Hippocampal formation (tissue), 2 donors: Measurements from ENCODE around the gene COL4A2.
"Not testable (repeated sequence)": the region's sequence is repeated elsewhere in the genome, so short reads cannot be mapped to it uniquely, and the experiment has no call there.

Experiments
- DNase-seq, 2 donors: peaks; one replicate each; lab custom pipeline; 2025; lab: John Stamatoyannopoulos, UW

COL4A2 gene

GRCh38 chr13:110379905-110380341 lies 72.8 kb downstream of the COL4A2 start:
- no peak for DNase-seq

GRCh38 chr13:110380359-110381028 lies 73.4 kb downstream of the COL4A2 start:
- no peak for DNase-seq

- no peak for DNase-seq
Measured at GRCh38 chr13:110381029-110381360, 73.9 kb downstream of the COL4A2 start.

GRCh38 chr13:110382229-110382628 lies 75.1 kb downstream of the COL4A2 start:
- DNase-seq, result no peak

GRCh38 chr13:110382830-110383229 lies 75.7 kb downstream of the COL4A2 start:
- DNase-seq, result no peak

GRCh38 chr13:110387451-110388107 lies 80.5 kb downstream of the COL4A2 start:
- DNase-seq, result no peak

- no peak for DNase-seq
Measured at GRCh38 chr13:110388108-110388943, 81.2 kb downstream of the COL4A2 start.

- DNase-seq, result no peak
Measured at GRCh38 chr13:110390567-110390966, 83.5 kb downstream of the COL4A2 start.

GRCh38 chr13:110391273-110391672 lies 84.2 kb downstream of the COL4A2 start:
- DNase-seq, result no peak

GRCh38 chr13:110392510-110393240 lies 85.6 kb downstream of the COL4A2 start:
- no peak for DNase-seq

GRCh38 chr13:110393761-110394160 lies 86.7 kb downstream of the COL4A2 start:
- DNase-seq, result no peak

GRCh38 chr13:110394371-110394841 lies 87.3 kb downstream of the COL4A2 start:
- DNase-seq, result no peak

- not testable (repeated sequence) for DNase-seq
Measured at GRCh38 chr13:110395616-110396015, 88.5 kb downstream of the COL4A2 start.

- DNase-seq, result no peak
Measured at GRCh38 chr13:110396476-110396875, 89.4 kb downstream of the COL4A2 start.

GRCh38 chr13:110396913-110397381 lies 89.9 kb downstream of the COL4A2 start:
- no peak for DNase-seq

- DNase-seq, result peak; percentile 56 to 73
Measured at GRCh38 chr13:110397436-110398115, 90.5 kb downstream of the COL4A2 start.

- no peak for DNase-seq
Measured at GRCh38 chr13:110398564-110399507, 91.8 kb downstream of the COL4A2 start.

- no peak for DNase-seq
Measured at GRCh38 chr13:110399801-110400200, 92.7 kb downstream of the COL4A2 start.

- no peak for DNase-seq
Measured at GRCh38 chr13:110400786-110401533, 93.9 kb downstream of the COL4A2 start.
